Large intestine (tissue), 3 donors: Measurements from ENCODE around the gene ZNF12. TPM values are rescaled to one million over a fixed set of nuclear protein-coding genes. Genes with fewer than 3 reads are reported as not detected.

Experiments
- DNase-seq, 2 donors: peaks; one replicate each; pipeline versions ENCODE4 v3.0.0 to v3.0.0-alpha.2; 2013
- H3K27ac ChIP-seq: one replicate; pipeline ENCODE4 v1.5.1; 2013; ENCODE audit warnings: low read length
- H3K27me3 ChIP-seq: 2 replicates; pipeline ENCODE4 v1.6.1; 2013; ENCODE audit warnings: low read length; ENCODE audit not compliant: control insufficient read depth, insufficient read depth
- H3K36me3 ChIP-seq: 2 replicates; pipeline ENCODE4 v1.6.1; 2013; ENCODE audit warnings: low read length; ENCODE audit not compliant: control insufficient read depth, insufficient read depth
- H3K4me1 ChIP-seq: one replicate; pipeline ENCODE4 v1.6.1; 2013; ENCODE audit warnings: low read length; ENCODE audit not compliant: control insufficient read depth, insufficient read depth
- H3K4me3 ChIP-seq: one replicate; pipeline ENCODE4 v1.5.1; 2013; ENCODE audit warnings: low read length
- H3K9me3 ChIP-seq: one replicate; pipeline ENCODE4 v1.6.1; 2013; ENCODE audit warnings: mild to moderate bottlenecking, low read depth, low read length, moderate library complexity; ENCODE audit not compliant: control insufficient read depth
- WGBS: methylation state at CpG from one replicate; pipeline ENCODE4 v1.1.5; 2013; ENCODE audit warnings: low lambda C conversion rate; ENCODE audit not compliant: insufficient coverage; 5-methylcytosine and 5-hydroxymethylcytosine counted together
- polyA plus RNA-seq: library from polyadenylated mRNA; unstranded; fragments of 120-200 nt; gene quantifications from one replicate; pipeline ENCODE4 v1.2.1, GENCODE V29; 2013

The ZNF12 gene
- polyA plus RNA-seq, 1 donor: 36.7 TPM

GRCh38 chr7:6648066-6648814 lies 58.5 kb downstream of the ZNF12 start:
- H3K27me3 ChIP-seq: no peaks in the 10 kb centered on the region
- no peaks in the 10 kb centered on the region for H3K4me1 ChIP-seq
- H3K9me3 ChIP-seq: peaks cover 25% of the 10 kb centered on the region
- H3K4me3 ChIP-seq: no peak overlapping the region
- peaks cover 79% of the 10 kb centered on the region for H3K36me3 ChIP-seq
- DNase-seq: no peak
- H3K27ac ChIP-seq: no peak overlapping the region
- WGBS: no CpG with 5 or more reads among the region's 17 CpGs

DNA sequence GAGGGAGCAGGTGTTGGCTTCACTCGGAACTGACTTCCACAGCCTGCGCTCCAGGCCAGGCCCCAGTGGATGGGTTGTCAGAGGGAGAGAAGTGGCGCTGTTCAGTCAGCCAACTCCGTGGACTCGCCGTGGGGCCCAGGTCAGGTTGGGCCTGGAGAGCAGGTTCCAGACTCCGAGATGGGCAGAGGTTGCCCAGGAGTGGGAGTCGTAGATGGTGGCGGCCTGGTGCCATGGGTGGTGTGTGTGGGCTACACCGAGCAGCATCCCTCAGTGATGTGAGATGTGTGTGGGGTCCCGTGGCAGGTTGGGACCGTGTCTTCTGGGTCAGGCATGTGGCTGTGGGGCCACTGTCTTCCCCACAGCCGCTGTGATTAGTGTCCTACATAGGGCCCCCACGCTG lies 59.2 kb downstream of the ZNF12 start:
- Histone ChIP-seq H3K4me1 (no peaks in the 10 kb centered on the region), H3K36me3 (peaks cover 85% of the 10 kb centered on the region), H3K4me3 (no peak overlapping the region), H3K27me3 (no peaks in the 10 kb centered on the region), H3K27ac (no peak overlapping the region), H3K9me3 (peaks cover 18% of the 10 kb centered on the region)
- no peak for DNase-seq
- no CpG with 5 or more reads among the region's 14 CpGs for WGBS

DNA sequence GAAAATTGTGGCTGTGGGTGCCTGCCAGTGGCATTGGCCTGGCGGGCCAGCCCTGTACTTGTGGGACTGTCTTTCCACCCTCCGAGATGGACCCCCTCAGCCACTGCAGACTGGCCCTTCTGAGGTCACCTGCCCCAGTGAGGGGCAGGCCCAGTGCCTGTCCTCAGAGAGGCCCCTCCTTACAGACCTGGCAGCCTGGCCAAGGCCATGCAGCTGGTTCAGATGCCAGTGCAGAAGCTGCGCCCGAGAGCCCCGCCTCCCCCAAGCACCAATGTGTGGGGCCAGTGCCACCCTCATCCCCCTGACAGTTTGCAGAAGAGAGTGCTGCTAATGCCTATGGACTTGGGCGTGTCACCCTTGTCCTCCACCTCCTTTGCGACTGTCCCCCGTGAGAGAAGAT lies 59.7 kb downstream of the ZNF12 start:
- Histone ChIP-seq H3K36me3 (peaks cover 86% of the 10 kb centered on the region), H3K27ac (no peak overlapping the region), H3K27me3 (no peaks in the 10 kb centered on the region), H3K4me1 (no peaks in the 10 kb centered on the region), H3K9me3 (peaks cover 14% of the 10 kb centered on the region), H3K4me3 (no peak overlapping the region)
- WGBS: no CpG with 5 or more reads among the region's 8 CpGs
- DNase-seq: no peak

GRCh38 chr7:6646465-6646864 lies 60.3 kb downstream of the ZNF12 start:
- Histone ChIP-seq H3K4me3 (no peak overlapping the region), H3K9me3 (peaks cover 8% of the 10 kb centered on the region), H3K27me3 (no peaks in the 10 kb centered on the region), H3K36me3 (peaks cover 87% of the 10 kb centered on the region), H3K27ac (no peak overlapping the region), H3K4me1 (no peaks in the 10 kb centered on the region)
- WGBS: no CpG with 5 or more reads among the region's 8 CpGs
- DNase-seq: no peak

GRCh38 chr7:6644728-6645127 lies 62.0 kb downstream of the ZNF12 start:
- Histone ChIP-seq H3K9me3 (no peaks in the 10 kb centered on the region), H3K4me1 (no peaks in the 10 kb centered on the region), H3K27me3 (no peaks in the 10 kb centered on the region), H3K36me3 (peaks cover 85% of the 10 kb centered on the region), H3K4me3 (no peak overlapping the region), H3K27ac (no peak overlapping the region)
- no peak for DNase-seq
- no CpG with 5 or more reads among the region's 10 CpGs for WGBS

DNA sequence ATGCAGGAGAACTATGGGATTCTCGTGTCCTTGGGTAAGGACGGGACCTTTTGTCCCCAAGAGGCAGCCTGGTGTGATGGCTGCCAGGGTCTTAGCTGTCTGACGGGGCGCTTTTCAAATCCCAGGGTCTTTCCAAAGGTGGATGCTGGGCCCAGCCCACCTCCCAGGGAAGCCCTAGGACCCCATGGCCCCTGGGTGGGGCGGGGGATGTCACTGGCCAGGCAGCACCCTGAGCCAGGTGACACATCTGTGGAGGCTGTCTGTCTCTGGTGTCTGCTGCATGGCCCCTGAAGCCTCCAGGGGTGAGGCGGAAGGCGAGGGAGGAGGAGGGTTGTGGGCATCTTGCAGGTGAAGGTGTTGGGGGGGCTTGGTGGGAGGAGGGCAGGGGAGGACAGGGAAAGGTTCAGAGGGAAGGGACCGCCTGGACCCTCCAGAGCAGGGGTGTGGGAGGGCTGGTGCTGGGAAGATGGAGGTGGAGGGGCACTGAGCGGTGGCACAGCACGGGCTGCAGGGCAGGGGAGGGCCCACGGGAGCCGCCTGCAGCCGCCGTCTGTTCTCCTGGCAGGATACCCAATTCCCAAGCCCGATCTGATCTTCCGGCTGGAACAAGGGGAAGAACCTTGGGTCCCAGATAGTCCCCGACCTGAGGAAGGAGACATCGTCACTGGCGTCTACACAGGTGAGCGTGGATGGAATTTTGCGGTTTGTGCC lies 62.7 kb downstream of the ZNF12 start:
- no peaks in the 10 kb centered on the region for H3K9me3 ChIP-seq
- WGBS: no CpG with 5 or more reads among the region's 21 CpGs
- H3K36me3 ChIP-seq: peaks cover 81% of the 10 kb centered on the region
- no peak overlapping the region for H3K4me3 ChIP-seq
- no peak overlapping the region for H3K27ac ChIP-seq
- H3K27me3 ChIP-seq: no peaks in the 10 kb centered on the region
- no peaks in the 10 kb centered on the region for H3K4me1 ChIP-seq
- no peak for DNase-seq

DNA sequence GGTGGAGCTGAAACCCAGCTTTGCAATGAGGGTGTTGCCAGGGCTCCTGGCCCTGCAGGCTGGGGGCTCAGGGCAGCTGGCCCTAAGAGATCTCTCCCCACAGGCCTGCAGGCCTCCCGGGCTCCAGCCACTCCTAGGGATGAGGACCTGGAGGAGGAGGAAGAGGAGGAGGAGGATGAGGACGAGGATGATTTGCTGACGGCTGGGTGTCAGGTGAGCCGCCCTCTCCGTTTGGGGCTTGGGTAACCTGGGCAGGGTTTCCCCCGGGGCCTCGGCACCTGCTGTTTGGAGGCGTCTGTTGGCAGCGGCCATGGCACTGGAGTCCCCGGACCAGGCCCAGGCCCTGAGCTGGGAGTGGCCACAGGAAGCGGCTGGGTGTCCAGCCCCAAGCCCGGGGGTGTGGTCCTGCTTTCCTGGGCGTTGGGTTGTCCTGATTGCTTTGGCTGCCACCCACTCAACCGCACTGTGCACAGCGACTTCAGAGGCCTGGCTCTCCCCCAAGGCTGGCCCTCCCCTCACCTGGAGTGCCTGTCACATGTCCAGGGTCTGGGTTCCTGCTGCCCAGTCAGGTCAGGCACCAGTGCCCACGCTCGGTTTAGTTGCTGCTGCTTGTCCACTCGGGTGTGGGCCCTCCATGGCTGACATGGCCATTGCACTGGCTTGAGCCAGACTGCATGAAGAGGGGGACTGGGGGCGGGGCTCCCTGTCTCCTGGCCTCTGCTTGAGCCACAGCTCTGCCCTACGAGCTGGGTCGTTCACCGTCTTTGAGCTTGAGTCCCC lies 63.7 kb downstream of the ZNF12 start:
- Histone ChIP-seq H3K9me3 (no peaks in the 10 kb centered on the region), H3K36me3 (peaks cover 71% of the 10 kb centered on the region), H3K27me3 (no peaks in the 10 kb centered on the region), H3K4me3 (no peak overlapping the region), H3K4me1 (no peaks in the 10 kb centered on the region), H3K27ac (no peak overlapping the region)
- WGBS: no CpG with 5 or more reads among the region's 22 CpGs
- no peak for DNase-seq

DNA sequence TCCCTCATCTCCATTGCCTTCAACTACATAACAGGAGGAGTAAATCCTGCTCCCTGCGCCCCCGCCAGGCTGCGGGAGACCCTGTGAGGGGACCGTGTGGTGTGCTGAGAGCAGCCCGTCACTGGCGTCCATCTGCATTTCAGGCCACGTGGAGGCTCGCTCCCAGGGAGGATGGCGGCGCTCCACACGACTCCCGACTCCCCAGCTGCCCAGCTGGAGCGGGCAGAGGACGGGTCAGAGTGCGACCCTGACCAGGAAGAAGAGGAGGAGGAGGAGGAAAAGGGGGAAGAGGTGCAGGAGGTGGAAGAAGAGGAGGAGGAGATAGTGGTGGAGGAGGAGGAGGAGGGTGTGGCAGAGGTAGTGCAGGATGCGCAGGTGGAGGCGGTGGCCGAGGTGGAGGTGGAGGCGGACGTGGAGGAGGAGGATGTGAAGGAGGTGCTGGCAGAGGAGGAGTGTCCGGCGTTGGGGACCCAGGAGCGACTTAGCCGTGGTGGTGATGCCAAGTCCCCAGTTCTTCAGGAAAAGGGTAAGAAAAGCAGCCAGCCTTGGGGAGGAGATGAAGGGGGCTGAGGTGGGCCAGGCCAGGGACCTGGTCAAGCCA lies 64.4 kb downstream of the ZNF12 start:
- no CpG with 5 or more reads among the region's 24 CpGs for WGBS
- H3K36me3 ChIP-seq: peaks cover 64% of the 10 kb centered on the region
- no peaks in the 10 kb centered on the region for H3K27me3 ChIP-seq
- H3K27ac ChIP-seq: no peak overlapping the region
- no peak for DNase-seq
- H3K4me1 ChIP-seq: no peaks in the 10 kb centered on the region
- no peaks in the 10 kb centered on the region for H3K9me3 ChIP-seq
- H3K4me3 ChIP-seq: no peak overlapping the region

- H3K9me3 ChIP-seq: no peaks in the 10 kb centered on the region
- no CpG with 5 or more reads among the region's 15 CpGs for WGBS
- H3K36me3 ChIP-seq: peaks cover 56% of the 10 kb centered on the region
- H3K27ac ChIP-seq: no peak overlapping the region
- H3K4me1 ChIP-seq: peaks cover under 1% of the 10 kb centered on the region
- DNase-seq: no peak
- H3K27me3 ChIP-seq: no peaks in the 10 kb centered on the region
- no peak overlapping the region for H3K4me3 ChIP-seq
Measured at GRCh38 chr7:6641305-6642035, 65.3 kb downstream of the ZNF12 start.
